Ecto neural progenitor cell (in vitro differentiated cells): Measurements from ENCODE around the gene MYL11.

Experiments
- DNase-seq: peaks from one replicate; pipeline ENCODE4 v3.0.0-alpha.2; 2018; ENCODE audit warnings: low spot score

The MYL11 gene

GRCh38 chr16:30421010-30421409, 46.4 kb downstream of the MYL11 start:
- no peak for DNase-seq
